GM18505 (cell line): ENCODE results near the gene CCDC81.

Experiments
- ATAC-seq: cut with Tn5 transposase; IDR thresholded peaks from one replicate; pipeline ENCODE4 v1.9.1; 2021; ENCODE audit not compliant: unreplicated experiment
- POLR2A ChIP-seq: IDR thresholded peaks from 4 replicates; pipeline ENCODE4 v1.6.1; 2011; ENCODE audit warnings: borderline replicate concordance; ENCODE audit not compliant: insufficient read depth, insufficient read length; ENCODE audit errors: extremely low read depth

Gene CCDC81

DNA sequence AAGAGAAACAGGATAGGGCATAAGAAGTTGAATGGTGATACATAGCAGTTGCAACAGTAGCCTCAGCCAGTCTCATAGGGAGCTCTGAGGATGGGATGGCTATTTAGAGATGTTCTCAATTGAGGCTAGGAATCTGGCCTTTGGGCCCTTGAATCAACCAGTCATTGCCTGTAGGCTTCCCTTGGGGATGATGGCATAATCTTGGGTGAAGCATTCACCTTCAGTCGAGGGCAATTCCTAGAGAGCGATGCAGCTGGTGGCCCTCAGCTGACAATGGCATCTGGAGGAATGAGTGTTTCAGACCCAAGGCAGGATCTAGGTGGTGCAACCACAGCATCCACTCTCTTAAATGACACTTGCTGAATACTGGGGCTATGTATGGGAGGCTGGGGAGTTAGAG is 61.0 kb downstream of the CCDC81 start:
- no peak for TF ChIP-seq POLR2A
- ATAC-seq: no peak

DNA sequence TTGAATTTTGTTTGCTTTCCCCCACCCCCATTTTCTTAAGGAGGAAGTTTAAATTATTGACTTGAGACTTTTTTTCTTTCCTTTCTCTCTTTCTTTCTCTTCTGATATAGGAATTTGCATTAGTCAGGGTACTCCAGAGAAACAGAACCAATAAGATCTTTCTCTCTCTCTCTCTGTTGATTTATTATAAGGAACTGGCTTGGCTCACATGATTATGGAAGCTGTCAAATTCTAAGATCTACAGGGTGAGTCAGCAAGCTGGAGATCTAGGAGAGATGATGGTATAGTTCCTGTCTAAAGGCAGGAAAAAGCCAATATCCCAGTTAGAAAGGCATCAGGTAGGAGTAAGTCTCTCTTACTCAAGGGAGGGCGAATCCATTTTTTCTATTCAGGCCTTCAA is 64.0 kb downstream of the CCDC81 start:
- ATAC-seq: no peak
- no peak for TF ChIP-seq POLR2A

DNA sequence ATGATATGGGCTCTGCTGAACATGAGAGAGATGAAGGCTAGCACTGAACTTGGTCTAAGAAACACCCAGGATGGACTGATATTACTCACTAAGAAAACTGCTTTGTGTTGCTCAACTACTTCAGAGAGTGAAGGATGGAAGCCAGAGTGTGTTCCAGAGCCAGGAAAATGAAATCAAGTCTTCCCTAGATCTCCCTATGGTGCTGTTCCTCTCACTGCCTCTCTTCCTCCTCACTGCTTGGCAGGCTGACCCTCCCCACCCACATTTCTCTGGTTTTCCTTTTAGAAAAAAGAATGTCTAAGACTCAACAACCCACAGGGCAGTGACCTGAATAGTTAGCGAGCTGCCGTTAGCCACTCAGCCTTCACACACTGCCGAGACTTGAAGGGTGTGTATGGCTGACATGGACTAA is 65.6 kb downstream of the CCDC81 start:
- no peak for TF ChIP-seq POLR2A
- ATAC-seq: no peak

DNA sequence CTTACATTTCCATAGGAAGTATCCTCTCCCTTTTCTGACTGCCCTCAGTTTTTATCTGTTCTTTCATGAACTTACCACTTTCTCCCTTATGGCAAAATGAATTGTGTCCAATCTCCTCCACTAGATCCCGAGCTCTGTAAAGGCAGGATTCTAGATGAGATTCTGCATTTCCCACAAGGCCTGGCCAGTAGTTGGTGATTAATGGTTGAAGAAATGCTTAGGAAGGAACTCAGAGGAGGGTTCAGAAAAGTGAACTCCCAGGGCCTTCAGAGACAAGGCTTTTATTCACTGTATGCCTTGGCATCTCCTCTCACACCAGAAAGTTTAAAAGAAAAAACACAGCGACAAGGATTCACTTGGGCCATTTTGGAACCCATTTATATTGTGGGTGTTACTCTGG is 66.2 kb downstream of the CCDC81 start:
- TF ChIP-seq POLR2A: no peak
- no peak for ATAC-seq

DNA sequence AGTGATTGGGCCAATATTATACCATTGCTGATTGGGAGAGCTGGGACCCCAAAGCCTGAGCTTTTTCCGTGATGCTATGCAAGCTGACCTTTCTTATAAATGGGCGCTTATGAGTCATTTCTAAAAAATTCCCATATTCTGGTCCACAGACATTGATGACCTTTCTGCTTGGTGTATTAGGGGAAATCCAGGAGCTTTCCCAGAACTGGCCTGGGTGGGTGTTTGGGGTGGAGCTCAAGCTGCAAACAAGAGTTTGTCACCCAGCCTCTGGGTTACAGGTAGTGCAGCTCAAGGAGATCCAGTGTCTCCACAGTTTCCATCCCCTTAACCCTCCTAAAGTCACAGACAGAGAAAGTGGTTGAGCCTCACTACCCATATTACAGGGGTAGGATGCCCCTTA is 67.7 kb downstream of the CCDC81 start:
- ATAC-seq: no peak
- TF ChIP-seq POLR2A: no peak

DNA sequence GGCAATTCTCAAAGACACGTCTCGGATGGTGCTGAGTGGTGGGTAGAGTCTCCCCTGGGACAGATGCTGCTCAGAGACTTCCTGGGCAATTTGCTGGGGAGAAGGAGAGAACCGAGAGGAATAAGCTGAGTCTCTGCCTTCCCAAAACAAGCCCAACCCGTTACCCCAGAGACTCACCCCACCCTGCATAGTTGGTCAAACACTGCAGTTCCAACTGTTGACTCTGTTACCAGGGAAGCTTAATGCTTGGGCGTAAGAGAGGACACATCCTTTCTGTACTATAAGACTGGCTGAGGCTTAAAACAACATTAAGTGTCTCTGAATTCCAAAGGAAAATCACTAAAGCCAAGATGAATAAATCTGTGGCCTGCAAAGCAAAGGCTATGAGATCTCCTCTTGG is 68.1 kb downstream of the CCDC81 start:
- TF ChIP-seq POLR2A: no peak
- no peak for ATAC-seq

DNA sequence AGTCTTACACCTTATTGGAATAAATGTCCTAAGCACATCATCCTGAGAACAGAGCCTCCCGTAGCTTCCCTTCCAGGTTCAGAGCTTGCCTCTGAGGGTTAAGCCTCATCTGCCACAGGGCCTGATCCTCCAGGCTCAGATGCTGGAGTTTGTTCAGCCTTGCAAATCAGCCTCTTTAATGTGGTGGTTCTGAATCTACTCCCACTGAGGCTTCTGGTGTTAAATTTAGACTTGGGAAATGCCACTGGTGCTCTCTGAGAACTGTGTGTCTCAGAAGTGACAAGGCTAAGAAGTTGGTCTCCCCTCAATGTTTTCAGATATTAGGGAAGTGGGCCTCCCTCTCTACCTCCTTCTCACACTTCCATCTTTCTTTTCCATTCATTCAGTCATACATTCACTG is 68.7 kb downstream of the CCDC81 start:
- TF ChIP-seq POLR2A: no peak
- no peak for ATAC-seq

DNA sequence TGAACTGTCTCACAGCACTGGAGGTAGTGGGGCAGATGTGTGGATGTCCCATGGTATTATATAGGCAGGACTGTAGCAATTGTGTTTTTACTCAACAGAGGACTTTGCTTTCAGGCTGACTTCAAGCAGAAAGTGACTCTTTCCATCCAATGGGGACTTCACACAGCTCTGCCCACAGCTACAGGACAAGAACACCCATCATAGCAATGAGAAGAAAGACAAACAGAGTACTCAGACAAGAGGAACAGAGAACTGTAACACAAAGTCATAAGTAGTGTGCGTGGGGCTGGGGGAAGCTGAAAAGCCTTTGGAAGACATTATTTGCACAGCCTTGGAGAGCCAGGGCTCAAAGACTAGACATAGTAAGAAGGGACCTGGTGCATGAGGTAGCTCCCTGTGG is 70.3 kb downstream of the CCDC81 start:
- no peak for ATAC-seq

DNA sequence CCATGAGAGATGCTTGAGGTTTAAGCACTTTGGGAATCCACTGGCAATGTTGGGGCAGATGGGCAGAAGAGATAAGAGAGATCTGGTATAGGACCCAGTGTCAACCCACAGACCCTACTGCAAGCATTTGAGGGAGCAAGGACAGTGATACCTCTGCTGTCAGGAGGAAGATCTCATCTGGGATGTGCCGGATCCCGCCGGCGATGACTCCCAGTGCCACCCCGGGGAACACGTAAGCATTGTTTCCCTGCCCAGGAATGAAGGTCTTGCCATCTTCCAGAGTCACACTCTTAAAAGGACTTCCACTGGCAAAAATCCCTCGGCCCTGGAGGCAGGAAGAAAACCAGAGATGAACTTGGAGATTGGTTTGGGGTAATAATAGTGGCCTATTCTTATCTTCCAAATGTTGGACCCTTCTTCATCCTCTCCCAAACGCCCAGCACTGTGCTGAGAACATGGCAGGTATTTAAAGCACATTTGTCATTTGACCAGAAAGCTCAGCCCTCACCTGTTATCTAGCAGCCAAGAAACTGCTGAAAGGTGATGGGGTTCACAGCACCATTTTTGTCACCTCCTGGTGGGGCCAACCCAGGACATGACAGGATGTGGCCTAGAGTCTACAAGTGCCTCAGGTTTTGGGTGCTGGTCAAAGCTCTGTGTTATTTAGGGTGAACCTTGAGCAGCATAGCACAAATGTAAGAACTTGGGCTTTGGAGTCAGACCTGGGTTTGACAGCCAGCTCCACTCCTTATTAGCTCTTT is 71.7 kb downstream of the CCDC81 start:
- no peak for ATAC-seq
- no peak for TF ChIP-seq POLR2A

More for the DNA sequence above, 70.3 kb downstream of the CCDC81 start:
- no peak for TF ChIP-seq POLR2A

DNA sequence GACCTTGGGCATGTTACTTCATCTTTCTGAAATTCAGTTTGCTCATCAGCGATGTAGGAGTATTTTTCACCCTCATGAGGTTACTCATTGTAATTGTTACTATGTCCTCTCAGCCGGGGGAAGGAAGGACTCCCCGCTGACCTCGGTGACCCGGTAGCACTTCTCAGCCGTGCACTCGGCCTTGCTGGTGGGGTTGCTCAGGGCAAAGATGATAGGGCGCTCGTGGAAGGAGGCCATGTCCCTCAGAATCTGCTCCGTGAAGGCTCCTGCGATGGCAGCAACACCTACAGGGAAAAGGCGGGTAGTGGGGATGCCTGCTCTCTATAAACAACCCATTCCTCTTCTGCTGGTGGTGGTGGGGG is 72.2 kb downstream of the CCDC81 start:
- TF ChIP-seq POLR2A: no peak
- no peak for ATAC-seq

DNA sequence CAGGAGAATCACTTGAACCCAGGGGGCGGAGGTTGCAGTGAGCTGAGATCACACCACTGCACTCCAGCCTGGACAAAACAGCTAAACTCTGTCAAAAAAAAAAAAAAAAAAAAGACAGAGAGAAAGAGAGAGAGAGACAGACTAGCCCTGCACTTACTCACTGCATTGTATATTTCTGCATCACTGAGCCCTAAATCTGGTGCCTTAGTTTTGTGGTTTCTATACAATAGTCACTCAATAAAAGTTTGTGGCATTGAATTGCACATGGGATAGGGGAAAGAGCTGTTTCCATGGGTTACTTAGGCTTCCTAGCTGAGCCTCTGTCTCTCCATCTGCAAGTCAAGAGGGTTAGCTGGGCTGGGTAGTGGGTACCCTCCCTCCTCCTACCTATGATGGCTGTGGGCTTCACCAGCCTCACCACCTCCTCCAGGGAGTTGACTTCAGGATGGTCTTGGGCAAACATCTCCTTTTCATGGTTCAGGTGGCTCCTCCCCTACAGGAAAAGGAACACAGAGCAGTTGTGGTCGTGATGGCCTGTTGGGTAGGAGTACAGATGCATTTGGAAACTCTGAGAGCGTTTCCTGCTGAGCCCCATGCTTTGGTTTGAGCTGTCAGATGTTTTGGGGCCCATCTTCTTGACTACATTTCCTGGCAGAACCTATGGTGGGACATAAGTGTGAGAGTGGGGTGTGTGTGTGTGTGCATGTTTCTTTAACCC is 73.2 kb downstream of the CCDC81 start:
- ATAC-seq: no peak
- TF ChIP-seq POLR2A: no peak

DNA sequence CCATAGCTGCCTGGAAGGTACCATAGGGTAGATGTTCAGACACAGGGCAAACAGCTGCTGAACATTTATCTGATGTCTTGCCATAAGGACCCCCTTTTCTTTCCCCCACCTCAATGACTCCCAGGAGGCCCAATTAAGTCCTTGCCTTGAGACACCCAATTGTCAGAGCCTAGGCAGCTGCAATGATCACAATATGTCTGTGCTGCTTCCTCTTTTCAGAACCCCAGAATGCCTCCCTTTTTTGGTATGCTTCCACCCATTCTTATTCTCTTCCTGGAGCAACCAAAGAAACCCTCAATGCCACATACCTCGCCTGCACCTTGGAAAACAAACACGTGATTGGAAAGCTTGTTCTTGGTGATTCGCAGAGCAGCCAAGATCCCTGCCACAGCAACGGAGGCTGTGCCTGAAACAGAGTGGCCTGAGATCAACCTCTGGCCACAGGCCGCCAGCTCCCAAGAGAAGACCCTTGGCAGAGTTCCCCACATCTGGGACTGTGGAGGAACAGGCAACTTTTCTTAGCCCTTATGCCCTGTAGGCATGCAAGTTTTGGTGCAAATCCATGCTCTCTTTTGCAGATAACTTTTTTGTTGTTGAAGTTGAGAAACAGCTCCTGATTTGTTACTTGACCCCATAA is 75.4 kb downstream of the CCDC81 start:
- ATAC-seq: no peak
- no peak for TF ChIP-seq POLR2A

DNA sequence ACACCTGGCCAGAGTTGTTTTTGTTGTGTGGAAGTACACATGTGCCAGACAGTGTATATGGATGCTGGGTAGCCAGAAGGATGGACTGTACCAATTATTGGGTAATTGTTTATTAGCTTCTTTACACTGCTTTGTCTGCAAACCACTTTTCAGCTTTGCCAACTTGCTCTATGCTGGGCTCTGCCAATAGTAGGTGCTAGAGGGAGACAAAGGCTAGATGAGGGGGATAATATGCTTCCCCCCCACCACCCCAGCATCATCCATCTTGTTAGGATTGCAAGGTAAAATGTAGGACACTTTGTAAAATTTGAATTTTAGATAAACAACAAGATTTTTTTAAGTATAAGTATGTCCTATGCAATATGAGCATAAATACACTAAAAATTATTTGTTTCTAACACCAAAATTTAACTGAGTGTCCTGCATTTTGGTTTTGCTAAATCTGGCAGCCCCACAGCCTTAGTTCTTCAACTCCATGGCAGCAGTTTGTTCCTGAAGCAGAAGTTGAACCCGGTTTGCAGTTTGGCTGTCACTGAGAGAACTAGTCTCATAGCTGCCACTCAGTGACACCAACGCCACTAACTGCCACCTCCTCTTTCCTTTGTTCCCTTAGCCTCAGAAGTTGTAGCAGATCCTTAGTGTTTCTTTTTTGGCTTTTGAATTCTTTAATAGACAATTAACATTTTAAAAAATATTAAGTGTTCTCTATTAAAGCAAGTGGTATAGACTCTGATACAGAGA is 78.8 kb downstream of the CCDC81 start:
- ATAC-seq: no peak
- no peak for TF ChIP-seq POLR2A
